Measurements from ENCODE around the gene RAB11FIP3. TPM values are rescaled to one million over a fixed set of nuclear protein-coding genes. Genes with fewer than 3 reads are reported as not detected.

The RAB11FIP3 gene
- total RNA-seq, 1 experiment from 2014 or later = 12.7 TPM

DNA sequence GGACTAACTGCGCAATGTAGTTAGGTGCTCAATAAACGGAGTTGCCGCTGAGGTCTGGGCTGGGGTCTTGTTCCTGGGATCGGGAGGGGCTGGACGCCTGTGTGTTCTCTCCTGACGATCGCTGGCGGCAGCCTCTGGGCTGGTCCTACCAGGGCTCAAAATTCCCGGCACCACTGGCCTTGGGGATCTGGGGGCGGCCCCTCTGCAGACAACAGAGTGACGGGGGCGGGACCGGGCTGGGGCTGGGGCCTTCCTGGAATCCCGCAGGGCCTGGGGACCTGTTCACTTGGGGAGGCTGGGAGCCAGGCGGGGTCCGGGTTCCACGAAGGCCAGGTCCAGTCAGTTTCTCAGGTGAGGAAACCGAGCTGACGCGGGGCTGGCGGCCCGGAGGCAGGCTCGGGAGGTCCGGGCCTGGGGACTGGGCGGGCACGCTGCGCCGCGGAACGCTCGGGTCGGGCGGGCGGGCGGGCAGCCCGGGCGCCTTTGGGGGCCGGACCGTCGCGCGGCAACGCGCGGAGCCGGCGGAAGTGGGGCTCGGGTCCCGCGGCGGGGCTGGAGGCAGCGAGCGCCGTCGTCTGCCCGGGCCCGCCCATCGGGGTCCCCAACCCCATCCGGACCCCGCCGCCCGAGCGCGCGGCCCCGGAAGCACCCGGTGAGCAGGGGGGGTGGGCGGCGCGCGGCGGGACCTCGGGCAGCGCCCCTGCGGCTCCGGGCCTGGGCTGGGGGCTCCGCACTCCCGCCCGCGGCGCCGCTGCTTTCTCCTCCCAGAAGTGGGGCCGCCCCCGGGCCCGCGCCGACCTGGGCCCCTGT lies 144.2 kb downstream of the RAB11FIP3 start, which contains the start of gene PIGQ:
Gene PIGQ, plus strand, starts transcription at position 524 of the 810 bp plus-strand sequence. CDS start 4,107 bp downstream, outside the sequence.
- intact Hi-C loops (cut with micrococcal nuclease) = no loop called here
- DNase-seq = peak; percentile 48
- peaks cover 6% of the 10 kb centered on the region; the same call in 1 of the 2 replicates for H3K4me1 ChIP-seq (ENCODE audit: insufficient read depth, low read length)

More for the DNA sequence above, 144.2 kb downstream of the RAB11FIP3 start, which contains the start of gene PIGQ:
- CTCF ChIA-PET = no interaction called here
- Histone ChIP-seq H3K36me3 (ENCODE audit: low read depth, low read length) (no peaks in the 10 kb centered on the region), H3K9me3 (ENCODE audit: low read length) (no peaks in the 10 kb centered on the region), H3K9ac (ENCODE audit: low read length) (peak within 1 kb of the TSS; percentile 77), H3K4me3 (ENCODE audit: low read length) (peak within 1 kb of the TSS; percentile 87), H4K20me1 (ENCODE audit: low read length) (no peaks in the 10 kb centered on the region), H3K27me3 (ENCODE audit: low read length) (no peaks in the 10 kb centered on the region), H3F3A (ENCODE audit: low read length, unreplicated experiment) (no peaks in the 10 kb centered on the region), H3K27ac (ENCODE audit: low read length) (no peak within 1 kb of the TSS), H2AFZ (ENCODE audit: low read length) (peak within 1 kb of the TSS; percentile 75), H3K4me2 (ENCODE audit: low read length) (peak within 1 kb of the TSS; percentile 84), H3K9me2 (replicated peaks; ENCODE audit: low read length) (no peaks in the 10 kb centered on the region), H3K79me2 (ENCODE audit: low read length) (peaks cover 12% of the 10 kb centered on the region)
- peak; percentile 69 for ATAC-seq
- TF ChIP-seq, protein P1, sequence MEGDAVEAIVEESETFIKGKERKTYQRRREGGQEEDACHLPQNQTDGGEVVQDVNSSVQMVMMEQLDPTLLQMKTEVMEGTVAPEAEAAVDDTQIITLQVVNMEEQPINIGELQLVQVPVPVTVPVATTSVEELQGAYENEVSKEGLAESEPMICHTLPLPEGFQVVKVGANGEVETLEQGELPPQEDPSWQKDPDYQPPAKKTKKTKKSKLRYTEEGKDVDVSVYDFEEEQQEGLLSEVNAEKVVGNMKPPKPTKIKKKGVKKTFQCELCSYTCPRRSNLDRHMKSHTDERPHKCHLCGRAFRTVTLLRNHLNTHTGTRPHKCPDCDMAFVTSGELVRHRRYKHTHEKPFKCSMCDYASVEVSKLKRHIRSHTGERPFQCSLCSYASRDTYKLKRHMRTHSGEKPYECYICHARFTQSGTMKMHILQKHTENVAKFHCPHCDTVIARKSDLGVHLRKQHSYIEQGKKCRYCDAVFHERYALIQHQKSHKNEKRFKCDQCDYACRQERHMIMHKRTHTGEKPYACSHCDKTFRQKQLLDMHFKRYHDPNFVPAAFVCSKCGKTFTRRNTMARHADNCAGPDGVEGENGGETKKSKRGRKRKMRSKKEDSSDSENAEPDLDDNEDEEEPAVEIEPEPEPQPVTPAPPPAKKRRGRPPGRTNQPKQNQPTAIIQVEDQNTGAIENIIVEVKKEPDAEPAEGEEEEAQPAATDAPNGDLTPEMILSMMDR (conservative IDR thresholded peaks at IDR 0.05; ENCODE audit: low read depth, low read length) = no peak
- TF ChIP-seq EZH2 (IDR thresholded peaks at IDR 0.05; ENCODE audit: low read length, unreplicated experiment) = no peak
- BruUV-seq (replicated peaks) = TSS peak; percentile 57
- POLR2A ChIA-PET (ENCODE audit: unreplicated experiment) = no interaction called here

Small RNAs within 50 kb of the gene (microRNA-seq; reads per million reads assigned to microRNA genes)
- 1.0 reads per million for gene MIR3176 (ENCODE audit: unreplicated experiment)
- 4.5 reads per million, percentile 19 among the genes with 10 or more reads in this experiment for gene MIR5587 (ENCODE audit: unreplicated experiment)

Other genes starting within 250 kb of the RAB11FIP3 start
- gene HBA1, start 249.0 kb upstream of the RAB11FIP3 start, total RNA-seq (2014; rRNA removed) = not detected in 2 replicates
- gene HBQ1, start 245.2 kb upstream of the RAB11FIP3 start, total RNA-seq (2014; rRNA removed) = not detected in 2 replicates
- 46.0 and 61.9 TPM in 2 replicates for gene LUC7L, start 196.2 kb upstream of the RAB11FIP3 start, total RNA-seq (2014; rRNA removed)
- gene FAM234A, start 190.8 kb upstream of the RAB11FIP3 start, total RNA-seq (2014; rRNA removed) = 31.4 and 38.0 TPM in 2 replicates
- gene RGS11, start 149.7 kb upstream of the RAB11FIP3 start, total RNA-seq (2014; rRNA removed) = 1.2 and 1.5 TPM in 2 replicates
- gene ARHGDIG, start 145.1 kb upstream of the RAB11FIP3 start, total RNA-seq (2014; rRNA removed) = 0.35 TPM in 1 of 2 replicates, not detected in the other
- gene PDIA2, start 142.5 kb upstream of the RAB11FIP3 start, total RNA-seq (2014; rRNA removed) = not detected in 2 replicates
- 26.9 and 50.8 TPM in 2 replicates for gene AXIN1, start 72.9 kb upstream of the RAB11FIP3 start, total RNA-seq (2014; rRNA removed)
- 154 and 206 TPM in 2 replicates for gene MRPL28, start 55.1 kb upstream of the RAB11FIP3 start, total RNA-seq (2014; rRNA removed)
- gene PGAP6, start 43.7 kb upstream of the RAB11FIP3 start, total RNA-seq (2014; rRNA removed) = 40.8 and 56.5 TPM in 2 replicates
- 182 and 207 TPM in 2 replicates for gene NME4, start 28.4 kb upstream of the RAB11FIP3 start, total RNA-seq (2014; rRNA removed)
- 19.8 and 22.3 TPM in 2 replicates for gene DECR2, start 23.8 kb upstream of the RAB11FIP3 start, total RNA-seq (2014; rRNA removed)
- 60.4 and 78.1 TPM in 2 replicates for gene CAPN15, start 102.1 kb downstream of the RAB11FIP3 start, total RNA-seq (2014; rRNA removed)
- not detected in 2 replicates for gene PRR35, start 134.7 kb downstream of the RAB11FIP3 start, total RNA-seq (2014; rRNA removed)
- 0.44 TPM in 1 of 2 replicates, not detected in the other for gene NHLRC4, start 141.4 kb downstream of the RAB11FIP3 start, total RNA-seq (2014; rRNA removed)
- 36.0 and 43.8 TPM in 2 replicates for gene PIGQ, start 144.3 kb downstream of the RAB11FIP3 start, total RNA-seq (2014; rRNA removed)
- 19.5 and 27.0 TPM in 2 replicates for gene RAB40C, start 164.4 kb downstream of the RAB11FIP3 start, total RNA-seq (2014; rRNA removed)
- gene WFIKKN1, start 205.3 kb downstream of the RAB11FIP3 start, total RNA-seq (2014; rRNA removed) = 0.11 and 0.40 TPM in 2 replicates
- gene METTL26, start 210.7 kb downstream of the RAB11FIP3 start, total RNA-seq (2014; rRNA removed) = 179 and 207 TPM in 2 replicates
- gene MCRIP2, start 216.2 kb downstream of the RAB11FIP3 start, total RNA-seq (2014; rRNA removed) = 83.5 and 84.6 TPM in 2 replicates
- gene WDR90, start 223.7 kb downstream of the RAB11FIP3 start, total RNA-seq (2014; rRNA removed) = 44.4 and 72.4 TPM in 2 replicates
- gene RHOT2, start 242.5 kb downstream of the RAB11FIP3 start, total RNA-seq (2014; rRNA removed) = 93.0 and 100 TPM in 2 replicates